Measurements from ENCODE around the gene FBXL13. TPM values are rescaled to one million over a fixed set of nuclear protein-coding genes. Genes with fewer than 3 reads are reported as not detected.

FBXL13 gene
- total RNA-seq, 1 experiment from 2014 or later: 1.3 TPM

DNA sequence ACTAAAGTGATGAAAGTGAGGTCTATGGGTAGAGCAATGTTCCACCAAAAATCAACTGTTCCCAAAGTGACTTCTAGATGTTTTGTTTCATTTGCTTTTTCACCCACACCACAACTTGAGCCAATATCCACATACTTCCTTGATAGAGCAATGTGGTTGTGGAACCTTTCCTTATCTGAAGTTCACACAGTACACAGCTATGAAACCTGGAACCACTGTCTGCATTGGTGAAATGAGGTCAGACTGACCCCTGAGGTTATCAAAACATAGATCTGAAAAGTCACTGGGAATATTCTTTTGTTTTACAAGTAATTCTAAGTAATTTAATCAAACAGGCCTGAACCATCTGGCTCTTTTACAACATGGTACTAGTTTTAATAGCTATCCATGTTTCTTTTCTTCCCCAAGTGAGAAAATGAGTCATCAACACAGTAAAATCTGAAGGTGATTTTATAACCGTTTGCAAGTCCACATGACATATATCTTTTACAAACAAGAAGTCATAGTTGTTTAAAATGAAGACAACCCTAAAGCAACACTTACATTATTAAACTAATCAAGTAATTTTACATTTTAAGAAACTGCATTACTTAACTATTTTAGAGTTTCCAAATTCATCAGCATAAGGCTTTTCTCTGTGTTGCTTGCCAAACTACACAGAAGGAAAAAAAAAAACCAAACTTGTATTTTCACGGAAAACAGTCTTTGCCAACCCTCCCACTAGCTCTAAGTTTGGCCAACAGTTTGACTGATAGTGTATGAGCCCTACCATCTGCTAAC lies 81.5 kb downstream of the FBXL13 start:
- TF ChIP-seq, protein P1, sequence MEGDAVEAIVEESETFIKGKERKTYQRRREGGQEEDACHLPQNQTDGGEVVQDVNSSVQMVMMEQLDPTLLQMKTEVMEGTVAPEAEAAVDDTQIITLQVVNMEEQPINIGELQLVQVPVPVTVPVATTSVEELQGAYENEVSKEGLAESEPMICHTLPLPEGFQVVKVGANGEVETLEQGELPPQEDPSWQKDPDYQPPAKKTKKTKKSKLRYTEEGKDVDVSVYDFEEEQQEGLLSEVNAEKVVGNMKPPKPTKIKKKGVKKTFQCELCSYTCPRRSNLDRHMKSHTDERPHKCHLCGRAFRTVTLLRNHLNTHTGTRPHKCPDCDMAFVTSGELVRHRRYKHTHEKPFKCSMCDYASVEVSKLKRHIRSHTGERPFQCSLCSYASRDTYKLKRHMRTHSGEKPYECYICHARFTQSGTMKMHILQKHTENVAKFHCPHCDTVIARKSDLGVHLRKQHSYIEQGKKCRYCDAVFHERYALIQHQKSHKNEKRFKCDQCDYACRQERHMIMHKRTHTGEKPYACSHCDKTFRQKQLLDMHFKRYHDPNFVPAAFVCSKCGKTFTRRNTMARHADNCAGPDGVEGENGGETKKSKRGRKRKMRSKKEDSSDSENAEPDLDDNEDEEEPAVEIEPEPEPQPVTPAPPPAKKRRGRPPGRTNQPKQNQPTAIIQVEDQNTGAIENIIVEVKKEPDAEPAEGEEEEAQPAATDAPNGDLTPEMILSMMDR (IDR thresholded peaks at IDR 0.05; ENCODE audit: unreplicated experiment): no peak
- BruUV-seq (replicated peaks): no TSS peak
- Mint-ChIP-seq H3K4me1 (ENCODE audit: low read depth, unreplicated experiment) (peaks cover 13% of the 10 kb centered on the region), H3K4me3 (ENCODE audit: low read depth, unreplicated experiment) (no peak overlapping the region), H3K36me3 (ENCODE audit: insufficient read depth, unreplicated experiment) (no peaks in the 10 kb centered on the region), H3K9me3 (ENCODE audit: low read depth, unreplicated experiment) (peaks cover 5% of the 10 kb centered on the region), H3K27ac (ENCODE audit: unreplicated experiment) (no peak overlapping the region), H3K27me3 (ENCODE audit: unreplicated experiment) (no peaks in the 10 kb centered on the region)
- DNase-seq: peak; percentile 18
- intact Hi-C loops (cut with micrococcal nuclease; ENCODE audit: unreplicated experiment): loop anchor here (1.0 to 5.0 kb wide), 2 partner anchors 44 to 69 kb away; no protein-coding TSS in a partner anchor
- CTCF ChIA-PET: interaction anchor here (1.2 kb wide), 1 partner anchor 69 kb away, joined by 6 read pairs; no protein-coding TSS in a partner anchor

GRCh38 chr7:102992509-102992937 lies 82.1 kb downstream of the FBXL13 start:
- H3K4me3 Mint-ChIP-seq (ENCODE audit: low read depth, unreplicated experiment): no peak overlapping the region
- H3K27me3 Mint-ChIP-seq (ENCODE audit: unreplicated experiment): no peaks in the 10 kb centered on the region
- peaks cover 9% of the 10 kb centered on the region for H3K9me3 Mint-ChIP-seq (ENCODE audit: low read depth, unreplicated experiment)
- intact Hi-C loops (cut with micrococcal nuclease; ENCODE audit: unreplicated experiment): loop anchor here (5.0 kb wide), 1 partner anchor 45 kb away; no protein-coding TSS in a partner anchor
- CTCF ChIA-PET: interaction anchor here (1.2 kb wide), 1 partner anchor 69 kb away, joined by 6 read pairs; no protein-coding TSS in a partner anchor
- TF ChIP-seq, protein P1 (IDR thresholded peaks at IDR 0.05; ENCODE audit: unreplicated experiment): no peak
- H3K27ac Mint-ChIP-seq (ENCODE audit: unreplicated experiment): no peak overlapping the region
- no TSS peak for BruUV-seq (replicated peaks)
- no peaks in the 10 kb centered on the region for H3K36me3 Mint-ChIP-seq (ENCODE audit: insufficient read depth, unreplicated experiment)
- DNase-seq: no peak
- H3K4me1 Mint-ChIP-seq (ENCODE audit: low read depth, unreplicated experiment): peaks cover 19% of the 10 kb centered on the region

DNA sequence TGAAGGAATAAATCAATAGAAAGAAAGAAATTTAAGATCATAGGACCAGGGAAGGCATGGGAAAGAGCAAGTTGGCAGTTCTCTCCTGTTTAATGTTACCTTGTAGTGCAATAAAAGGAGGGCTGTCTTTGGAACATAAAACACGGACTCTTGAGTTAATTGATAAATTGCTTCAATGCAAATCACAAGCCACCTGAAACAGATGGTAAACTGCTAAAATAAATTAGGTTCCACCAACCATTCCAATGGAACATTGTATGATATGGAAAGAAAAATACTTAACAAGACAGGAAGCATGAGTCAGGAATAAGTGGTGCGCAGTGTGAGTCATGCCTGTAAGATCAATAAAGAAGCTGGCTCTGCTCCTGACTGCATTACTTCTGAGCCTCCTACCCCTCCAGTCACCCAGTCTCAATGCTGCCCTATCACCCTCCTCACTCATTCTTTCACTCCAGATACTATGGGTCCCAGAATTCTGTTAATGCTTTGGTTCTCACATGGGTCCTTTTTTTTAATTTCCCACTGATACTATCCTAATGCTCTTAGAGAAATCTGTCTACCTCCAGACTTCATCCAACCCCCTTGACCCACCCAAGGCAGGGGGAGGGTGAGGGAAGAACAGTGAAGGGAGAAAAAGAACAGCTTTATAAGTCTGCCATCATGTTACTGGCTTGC lies 82.9 kb downstream of the FBXL13 start:
- peaks cover 19% of the 10 kb centered on the region for H3K4me1 Mint-ChIP-seq (ENCODE audit: low read depth, unreplicated experiment)
- H3K36me3 Mint-ChIP-seq (ENCODE audit: insufficient read depth, unreplicated experiment): no peaks in the 10 kb centered on the region
- TF ChIP-seq, protein P1 (IDR thresholded peaks at IDR 0.05; ENCODE audit: unreplicated experiment): no peak
- CTCF ChIA-PET: no interaction called here
- no peak overlapping the region for H3K4me3 Mint-ChIP-seq (ENCODE audit: low read depth, unreplicated experiment)
- BruUV-seq (replicated peaks): TSS peak; percentile 99
- no peaks in the 10 kb centered on the region for H3K27me3 Mint-ChIP-seq (ENCODE audit: unreplicated experiment)
- no peak overlapping the region for H3K27ac Mint-ChIP-seq (ENCODE audit: unreplicated experiment)
- peak; percentile 65 for DNase-seq
- intact Hi-C loops (cut with micrococcal nuclease; ENCODE audit: unreplicated experiment): loop anchor here (2.0 to 5.0 kb wide), 2 partner anchors 46 to 117 kb away; no protein-coding TSS in a partner anchor
- H3K9me3 Mint-ChIP-seq (ENCODE audit: low read depth, unreplicated experiment): peaks cover 7% of the 10 kb centered on the region

- TF ChIP-seq, protein P1 (IDR thresholded peaks at IDR 0.05; ENCODE audit: unreplicated experiment): no peak
- H3K27ac Mint-ChIP-seq (ENCODE audit: unreplicated experiment): no peak overlapping the region
- no TSS peak for BruUV-seq (replicated peaks)
- DNase-seq: no peak
- CTCF ChIA-PET: no interaction called here
- peaks cover 14% of the 10 kb centered on the region for H3K4me1 Mint-ChIP-seq (ENCODE audit: low read depth, unreplicated experiment)
- intact Hi-C loops (cut with micrococcal nuclease; ENCODE audit: unreplicated experiment): loop anchor here (2.0 to 5.0 kb wide), 2 partner anchors 46 to 116 kb away; no protein-coding TSS in a partner anchor
- no peaks in the 10 kb centered on the region for H3K27me3 Mint-ChIP-seq (ENCODE audit: unreplicated experiment)
- no peak overlapping the region for H3K4me3 Mint-ChIP-seq (ENCODE audit: low read depth, unreplicated experiment)
- H3K9me3 Mint-ChIP-seq (ENCODE audit: low read depth, unreplicated experiment): peaks cover 7% of the 10 kb centered on the region
- no peaks in the 10 kb centered on the region for H3K36me3 Mint-ChIP-seq (ENCODE audit: insufficient read depth, unreplicated experiment)
Observed at GRCh38 chr7:102991077-102991539, 83.5 kb downstream of the FBXL13 start.
